Measurements from ENCODE around the gene KCNN3. TPM values are rescaled to one million over a fixed set of nuclear protein-coding genes. Genes with fewer than 3 reads are reported as not detected.
"Not testable (repeated sequence)": the region's sequence is repeated elsewhere in the genome, so short reads cannot be mapped to it uniquely, and the experiment has no call there.

KCNN3 gene
- total RNA-seq, 2 experiments from 2014 or later = 0.25 to 0.26 TPM

- Mint-ChIP-seq H3K27me3 (ENCODE audit: low read depth) (no peaks in the 10 kb centered on the region), H3K4me1 (ENCODE audit: low read depth) (peaks cover 15% of the 10 kb centered on the region), H3K9me3 (no peaks in the 10 kb centered on the region), H3K4me3 (no peak overlapping the region), H3K27ac (no peak overlapping the region), H3K36me3 (ENCODE audit: low read depth) (no peaks in the 10 kb centered on the region)
- no peak for DNase-seq
- intact Hi-C loops (cut with micrococcal nuclease) = loop anchor here (1.0 kb wide), 1 partner anchor 94 kb away; no protein-coding TSS in a partner anchor
- CTCF ChIA-PET = interaction anchor here (1.3 to 1.6 kb wide), 4 partner anchors 40 to 181 kb away, joined by 3 to 5 read pairs (median 3); no protein-coding TSS in a partner anchor
Observed at GRCh38 chr1:154697710-154698109, 172.4 kb downstream of the KCNN3 start.

- CTCF ChIA-PET = no interaction called here
- no peak overlapping the region for H3K4me3 Mint-ChIP-seq
Observed at GRCh38 chr1:154696456-154696855, 173.6 kb downstream of the KCNN3 start.

DNA sequence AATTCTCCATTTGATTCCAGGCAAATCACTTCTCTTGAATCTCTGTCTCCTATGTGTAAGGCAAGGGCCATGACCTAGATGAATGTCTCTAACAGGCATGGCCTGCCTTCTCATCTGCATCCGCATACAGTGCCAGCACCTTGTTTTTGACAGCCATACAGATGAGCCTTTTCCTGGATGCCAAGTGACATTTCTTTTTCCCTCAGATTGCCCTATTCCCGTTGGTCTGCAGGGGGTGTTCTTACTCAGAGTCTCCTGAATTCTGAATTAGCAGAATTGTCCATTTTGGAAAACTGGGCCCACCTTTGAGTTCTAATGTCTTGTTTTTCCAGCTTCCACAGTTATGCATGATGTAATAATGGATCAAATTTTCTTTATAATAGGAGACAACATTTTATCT lies 174.1 kb downstream of the KCNN3 start:
- H3K9me3 Mint-ChIP-seq = no peaks in the 10 kb centered on the region
- H3K27me3 Mint-ChIP-seq (ENCODE audit: low read depth) = no peaks in the 10 kb centered on the region
- no peaks in the 10 kb centered on the region for H3K36me3 Mint-ChIP-seq (ENCODE audit: low read depth)
- H3K4me3 Mint-ChIP-seq = no peak overlapping the region
- CTCF ChIA-PET = no interaction called here
- intact Hi-C loops (cut with micrococcal nuclease) = no loop called here
- peaks cover 15% of the 10 kb centered on the region for H3K4me1 Mint-ChIP-seq (ENCODE audit: low read depth)
- no peak overlapping the region for H3K27ac Mint-ChIP-seq
- DNase-seq = no peak

More at GRCh38 chr1:154696456-154696855, 173.6 kb downstream of the KCNN3 start:
- Mint-ChIP-seq H3K27ac (no peak overlapping the region), H3K4me1 (ENCODE audit: low read depth) (peaks cover 15% of the 10 kb centered on the region), H3K9me3 (no peaks in the 10 kb centered on the region), H3K36me3 (ENCODE audit: low read depth) (no peaks in the 10 kb centered on the region), H3K27me3 (ENCODE audit: low read depth) (no peaks in the 10 kb centered on the region)
- intact Hi-C loops (cut with micrococcal nuclease) = no loop called here
- DNase-seq = no peak

DNA sequence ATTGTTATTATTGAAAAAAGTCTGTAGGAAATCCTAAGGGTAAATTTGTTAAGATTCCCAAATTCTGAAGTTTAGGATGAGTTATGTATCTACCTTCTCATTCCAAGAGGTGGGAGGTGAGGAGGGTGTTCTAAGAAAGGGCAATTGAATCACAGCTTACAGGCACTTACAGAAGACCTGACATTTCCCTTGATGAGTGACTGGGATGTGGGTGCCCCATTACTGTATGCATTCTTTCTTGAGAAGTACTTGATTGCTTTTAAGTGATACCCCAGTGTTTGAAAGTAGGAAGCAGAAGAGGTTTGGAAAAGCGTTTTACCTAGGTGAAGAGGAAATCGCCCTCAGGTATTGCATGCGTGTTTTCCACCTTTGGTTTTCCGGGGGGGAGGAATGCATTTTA lies 175.1 kb downstream of the KCNN3 start:
- Mint-ChIP-seq H3K4me3 (no peak overlapping the region), H3K27ac (no peak overlapping the region), H3K36me3 (ENCODE audit: low read depth) (no peaks in the 10 kb centered on the region), H3K4me1 (ENCODE audit: low read depth) (peaks cover 15% of the 10 kb centered on the region), H3K9me3 (no peaks in the 10 kb centered on the region), H3K27me3 (ENCODE audit: low read depth) (no peaks in the 10 kb centered on the region)
- no peak for DNase-seq
- intact Hi-C loops (cut with micrococcal nuclease) = no loop called here
- CTCF ChIA-PET = no interaction called here

GRCh38 chr1:154689083-154689482 lies 181.0 kb downstream of the KCNN3 start:
- Mint-ChIP-seq H3K4me1 (ENCODE audit: low read depth) (no peaks in the 10 kb centered on the region), H3K36me3 (ENCODE audit: low read depth) (no peaks in the 10 kb centered on the region), H3K4me3 (no peak overlapping the region), H3K27me3 (ENCODE audit: low read depth) (no peaks in the 10 kb centered on the region), H3K27ac (no peak overlapping the region), H3K9me3 (no peaks in the 10 kb centered on the region)
- no peak for DNase-seq
- intact Hi-C loops (cut with micrococcal nuclease) = no loop called here
- CTCF ChIA-PET = no interaction called here

GRCh38 chr1:154686507-154686906 lies 183.6 kb downstream of the KCNN3 start:
- no peaks in the 10 kb centered on the region for H3K27me3 Mint-ChIP-seq (ENCODE audit: low read depth)
- CTCF ChIA-PET = interaction anchor here (0.8 to 1.4 kb wide), 2 partner anchors 17 to 41 kb away, joined by 3 read pairs; no protein-coding TSS in a partner anchor
- no peak overlapping the region for H3K4me3 Mint-ChIP-seq
- intact Hi-C loops (cut with micrococcal nuclease) = no loop called here
- H3K36me3 Mint-ChIP-seq (ENCODE audit: low read depth) = no peaks in the 10 kb centered on the region
- H3K27ac Mint-ChIP-seq = no peak overlapping the region
- no peaks in the 10 kb centered on the region for H3K4me1 Mint-ChIP-seq (ENCODE audit: low read depth)
- DNase-seq = no peak
- no peaks in the 10 kb centered on the region for H3K9me3 Mint-ChIP-seq

DNA sequence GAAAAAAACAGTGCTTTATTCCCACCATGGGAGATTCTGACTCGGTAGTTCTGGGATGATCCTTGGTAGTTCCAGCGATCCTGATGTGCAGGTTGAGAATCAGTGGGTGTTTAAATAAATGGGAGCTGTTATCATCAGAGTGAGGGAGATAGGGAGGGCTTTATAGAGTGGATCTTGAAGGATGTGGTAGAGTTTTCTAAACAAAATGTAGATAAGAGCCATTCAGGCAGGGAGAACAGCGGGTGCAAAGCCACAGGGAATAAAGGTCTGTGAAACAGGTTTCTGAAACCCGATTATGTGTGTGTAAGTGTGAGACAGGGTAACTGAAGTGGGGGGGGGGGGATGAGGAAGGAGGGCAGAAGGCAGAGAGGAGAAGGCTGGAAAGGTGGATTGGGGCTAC lies 186.3 kb downstream of the KCNN3 start:
- CTCF ChIA-PET = no interaction called here
- intact Hi-C loops (cut with micrococcal nuclease) = no loop called here

GRCh38 chr1:154682254-154682653 lies 187.8 kb downstream of the KCNN3 start:
- Mint-ChIP-seq H3K4me3 (no peak overlapping the region), H3K9me3 (no peaks in the 10 kb centered on the region), H3K36me3 (ENCODE audit: low read depth) (peaks cover 10% of the 10 kb centered on the region), H3K27me3 (ENCODE audit: low read depth) (no peaks in the 10 kb centered on the region), H3K4me1 (ENCODE audit: low read depth) (peaks cover 2% of the 10 kb centered on the region), H3K27ac (no peak overlapping the region)
- no peak for DNase-seq
- CTCF ChIA-PET = no interaction called here
- intact Hi-C loops (cut with micrococcal nuclease) = no loop called here

More for the DNA sequence above, 186.3 kb downstream of the KCNN3 start:
- H3K27me3 Mint-ChIP-seq (ENCODE audit: low read depth) = no peaks in the 10 kb centered on the region
- no peak overlapping the region for H3K4me3 Mint-ChIP-seq
- no peak for DNase-seq
- no peaks in the 10 kb centered on the region for H3K9me3 Mint-ChIP-seq
- H3K4me1 Mint-ChIP-seq (ENCODE audit: low read depth) = peaks cover 2% of the 10 kb centered on the region
- no peak overlapping the region for H3K27ac Mint-ChIP-seq
- peaks cover 8% of the 10 kb centered on the region for H3K36me3 Mint-ChIP-seq (ENCODE audit: low read depth)

DNA sequence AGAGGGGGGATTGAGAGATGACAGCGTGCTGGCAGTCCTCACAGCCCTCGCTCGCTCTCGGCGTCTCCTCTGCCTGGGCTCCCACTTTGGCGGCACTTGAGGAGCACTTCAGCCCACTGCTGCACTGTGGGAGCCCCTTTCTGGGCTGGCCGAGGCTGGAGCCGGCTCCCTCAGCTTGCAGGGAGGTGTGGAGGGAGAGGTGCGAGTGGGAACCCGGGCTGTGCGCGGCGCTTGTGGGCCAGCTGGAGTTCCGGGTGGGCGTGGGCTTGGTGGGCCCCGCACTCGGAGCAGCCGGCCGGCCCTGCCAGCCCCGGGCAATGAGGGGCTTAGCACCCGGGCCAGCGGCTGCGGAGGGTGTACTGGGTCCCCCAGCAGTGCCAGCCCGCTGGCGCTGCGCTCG lies 192.2 kb downstream of the KCNN3 start:
- CTCF ChIA-PET; H3K4me3 Mint-ChIP-seq; H3K27me3 Mint-ChIP-seq (ENCODE audit: low read depth); DNase-seq; intact Hi-C loops (cut with micrococcal nuclease); H3K9me3 Mint-ChIP-seq; H3K27ac Mint-ChIP-seq: not testable (repeated sequence)
- Mint-ChIP-seq H3K4me1 (ENCODE audit: low read depth) (peaks cover 26% of the 10 kb centered on the region), H3K36me3 (ENCODE audit: low read depth) (peaks cover 22% of the 10 kb centered on the region)

DNA sequence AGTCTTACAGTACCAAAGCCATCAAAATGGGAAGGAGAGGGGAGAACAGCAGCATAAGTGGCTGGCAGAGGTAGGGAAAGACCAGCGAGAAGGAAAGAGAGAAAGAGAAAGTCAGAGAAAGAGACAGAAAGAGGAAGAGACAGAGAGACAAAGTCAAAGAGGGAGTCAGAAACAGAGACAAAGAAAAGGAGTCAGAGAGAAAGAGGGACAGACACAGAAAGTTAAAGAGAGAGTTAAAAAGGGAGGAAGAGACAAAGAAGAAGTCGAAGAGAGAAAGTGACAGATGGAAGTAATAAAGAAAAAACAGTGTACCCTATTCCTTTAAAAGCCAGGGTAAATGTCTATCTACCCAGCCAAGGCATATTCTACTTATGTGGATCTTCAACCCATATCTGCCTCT lies 193.2 kb downstream of the KCNN3 start:
- intact Hi-C loops (cut with micrococcal nuclease); DNase-seq; H3K9me3 Mint-ChIP-seq; H3K27me3 Mint-ChIP-seq (ENCODE audit: low read depth); H3K4me3 Mint-ChIP-seq; CTCF ChIA-PET: not testable (repeated sequence)
- peak overlapping the region; percentile 4 for H3K27ac Mint-ChIP-seq
- peaks cover 34% of the 10 kb centered on the region for H3K4me1 Mint-ChIP-seq (ENCODE audit: low read depth)
- H3K36me3 Mint-ChIP-seq (ENCODE audit: low read depth) = peaks cover 22% of the 10 kb centered on the region

- CTCF ChIA-PET = interaction anchor here (0.6 to 0.9 kb wide), 2 partner anchors 86 to 380 kb away, joined by 3 to 4 read pairs; no protein-coding TSS in a partner anchor
- H3K9me3 Mint-ChIP-seq; H3K27ac Mint-ChIP-seq; intact Hi-C loops (cut with micrococcal nuclease); H3K27me3 Mint-ChIP-seq (ENCODE audit: low read depth); DNase-seq: not testable (repeated sequence)
- H3K4me3 Mint-ChIP-seq = peak overlapping the region; percentile 84
- H3K4me1 Mint-ChIP-seq (ENCODE audit: low read depth) = peaks cover 45% of the 10 kb centered on the region
- peaks cover 20% of the 10 kb centered on the region for H3K36me3 Mint-ChIP-seq (ENCODE audit: low read depth)
Observed at GRCh38 chr1:154674456-154674855, 195.6 kb downstream of the KCNN3 start.

GRCh38 chr1:154672245-154672644 lies 197.8 kb downstream of the KCNN3 start:
- peaks cover 45% of the 10 kb centered on the region for H3K4me1 Mint-ChIP-seq (ENCODE audit: low read depth)
- peak overlapping the region; percentile 86 for H3K27ac Mint-ChIP-seq
- CTCF ChIA-PET = interaction anchor here (1.0 to 4.1 kb wide), 7 partner anchors 67 to 206 kb away, joined by 3 to 33 read pairs (median 3); no protein-coding TSS in a partner anchor

GRCh38 chr1:154671412-154671811 lies 198.7 kb downstream of the KCNN3 start:
- H3K27me3 Mint-ChIP-seq (ENCODE audit: low read depth); H3K9me3 Mint-ChIP-seq; H3K36me3 Mint-ChIP-seq (ENCODE audit: low read depth); intact Hi-C loops (cut with micrococcal nuclease): not testable (repeated sequence)
- peak; percentile 52 for DNase-seq
- Mint-ChIP-seq H3K4me1 (ENCODE audit: low read depth) (peaks cover 40% of the 10 kb centered on the region), H3K4me3 (peak overlapping the region; percentile 84), H3K27ac (peak overlapping the region; percentile 86)
- CTCF ChIA-PET = interaction anchor here (0.8 to 4.1 kb wide), 11 partner anchors 13 to 207 kb away, joined by 3 to 33 read pairs (median 4); no protein-coding TSS in a partner anchor

More at GRCh38 chr1:154672245-154672644, 197.8 kb downstream of the KCNN3 start:
- H3K36me3 Mint-ChIP-seq (ENCODE audit: low read depth) = peaks cover 14% of the 10 kb centered on the region
- H3K27me3 Mint-ChIP-seq (ENCODE audit: low read depth); DNase-seq; intact Hi-C loops (cut with micrococcal nuclease); H3K9me3 Mint-ChIP-seq: not testable (repeated sequence)
- peak overlapping the region; percentile 84 for H3K4me3 Mint-ChIP-seq

Data from activated naive CD4-positive, alpha-beta T cell treated with anti-CD3 and anti-CD28 coated beads for 36 hours (primary cell).